ENCODE measurements around the gene NMUR2.

Gene NMUR2

GRCh38 chr5:152397581-152397980 lies 7.5 kb downstream of the NMUR2 start:
- Histone ChIP-seq H3K9me2 (replicated peaks; ENCODE audit: insufficient read depth, low read length) (no peaks in the 10 kb centered on the region), H3K27me3 (replicated peaks; ENCODE audit: insufficient read depth, low read length) (peaks cover 69% of the 10 kb centered on the region), H2AFZ (ENCODE audit: low read length) (no peak overlapping the region), H4K20me1 (ENCODE audit: insufficient read depth, low read length) (no peaks in the 10 kb centered on the region), H3F3A (ENCODE audit: insufficient read depth, low read length) (no peaks in the 10 kb centered on the region), H3K36me3 (replicated peaks; ENCODE audit: insufficient read depth, low read length) (no peaks in the 10 kb centered on the region), H3K27ac (ENCODE audit: low read length) (no peak overlapping the region), H3K79me2 (ENCODE audit: low read length) (no peaks in the 10 kb centered on the region), H3K4me3 (ENCODE audit: low read length) (no peak overlapping the region), H3K4me1 (ENCODE audit: low read length) (no peaks in the 10 kb centered on the region), H3K9me3 (replicated peaks; ENCODE audit: insufficient read depth, low read length) (no peaks in the 10 kb centered on the region), H3K4me2 (ENCODE audit: low read depth, low read length) (peak overlapping the region; percentile 37; the same call in 1 of the 2 replicates), H3K9ac (ENCODE audit: low read length) (no peak overlapping the region)
- peak; percentile 76 for DNase-seq
- TF ChIP-seq EZH2phosphoT487 (IDR thresholded peaks at IDR 0.05; ENCODE audit: low read length), result peak; percentile 75; the same call in 1 of the 2 replicates
- TF ChIP-seq, protein P1, sequence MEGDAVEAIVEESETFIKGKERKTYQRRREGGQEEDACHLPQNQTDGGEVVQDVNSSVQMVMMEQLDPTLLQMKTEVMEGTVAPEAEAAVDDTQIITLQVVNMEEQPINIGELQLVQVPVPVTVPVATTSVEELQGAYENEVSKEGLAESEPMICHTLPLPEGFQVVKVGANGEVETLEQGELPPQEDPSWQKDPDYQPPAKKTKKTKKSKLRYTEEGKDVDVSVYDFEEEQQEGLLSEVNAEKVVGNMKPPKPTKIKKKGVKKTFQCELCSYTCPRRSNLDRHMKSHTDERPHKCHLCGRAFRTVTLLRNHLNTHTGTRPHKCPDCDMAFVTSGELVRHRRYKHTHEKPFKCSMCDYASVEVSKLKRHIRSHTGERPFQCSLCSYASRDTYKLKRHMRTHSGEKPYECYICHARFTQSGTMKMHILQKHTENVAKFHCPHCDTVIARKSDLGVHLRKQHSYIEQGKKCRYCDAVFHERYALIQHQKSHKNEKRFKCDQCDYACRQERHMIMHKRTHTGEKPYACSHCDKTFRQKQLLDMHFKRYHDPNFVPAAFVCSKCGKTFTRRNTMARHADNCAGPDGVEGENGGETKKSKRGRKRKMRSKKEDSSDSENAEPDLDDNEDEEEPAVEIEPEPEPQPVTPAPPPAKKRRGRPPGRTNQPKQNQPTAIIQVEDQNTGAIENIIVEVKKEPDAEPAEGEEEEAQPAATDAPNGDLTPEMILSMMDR (IDR thresholded peaks at IDR 0.05; ENCODE audit: low read length), result no peak

DNA sequence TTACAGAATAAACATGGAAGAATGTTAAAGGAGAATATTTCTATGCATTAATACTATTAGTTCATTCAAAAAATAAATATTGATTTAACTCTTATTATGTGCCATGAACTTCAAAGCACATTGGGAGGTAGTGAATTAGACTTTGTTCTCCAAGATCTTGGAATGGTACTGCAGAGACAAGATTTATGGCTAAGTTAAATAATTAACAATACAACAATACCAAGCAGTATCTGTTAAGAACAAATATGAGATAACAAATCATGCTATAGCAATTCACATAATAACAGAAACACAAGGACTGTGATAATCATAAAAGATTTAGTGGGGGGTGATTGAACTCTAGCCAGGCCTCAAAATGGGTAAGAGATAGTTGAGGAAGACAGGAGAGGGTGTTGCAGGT lies 11.6 kb downstream of the NMUR2 start:
- Histone ChIP-seq H3K4me3 (ENCODE audit: low read length) (no peak overlapping the region), H3K4me1 (ENCODE audit: low read length) (no peaks in the 10 kb centered on the region), H3K9me3 (replicated peaks; ENCODE audit: insufficient read depth, low read length) (no peaks in the 10 kb centered on the region), H3K27me3 (replicated peaks; ENCODE audit: insufficient read depth, low read length) (peaks cover 49% of the 10 kb centered on the region), H3K4me2 (ENCODE audit: low read depth, low read length) (no peak overlapping the region), H3K9me2 (replicated peaks; ENCODE audit: insufficient read depth, low read length) (no peaks in the 10 kb centered on the region), H4K20me1 (ENCODE audit: insufficient read depth, low read length) (no peaks in the 10 kb centered on the region), H3K36me3 (replicated peaks; ENCODE audit: insufficient read depth, low read length) (no peaks in the 10 kb centered on the region), H3F3A (ENCODE audit: insufficient read depth, low read length) (no peaks in the 10 kb centered on the region), H3K79me2 (ENCODE audit: low read length) (no peaks in the 10 kb centered on the region), H3K27ac (ENCODE audit: low read length) (no peak overlapping the region), H3K9ac (ENCODE audit: low read length) (no peak overlapping the region), H2AFZ (ENCODE audit: low read length) (no peak overlapping the region)
- DNase-seq, result no peak
- TF ChIP-seq EZH2phosphoT487 (IDR thresholded peaks at IDR 0.05; ENCODE audit: low read length) (no peak), EZH2 (optimal IDR thresholded peaks at IDR 0.05; ENCODE audit: low read depth, low read length) (no peak)
- TF ChIP-seq, protein P1 (IDR thresholded peaks at IDR 0.05; ENCODE audit: low read length), result no peak

DNA sequence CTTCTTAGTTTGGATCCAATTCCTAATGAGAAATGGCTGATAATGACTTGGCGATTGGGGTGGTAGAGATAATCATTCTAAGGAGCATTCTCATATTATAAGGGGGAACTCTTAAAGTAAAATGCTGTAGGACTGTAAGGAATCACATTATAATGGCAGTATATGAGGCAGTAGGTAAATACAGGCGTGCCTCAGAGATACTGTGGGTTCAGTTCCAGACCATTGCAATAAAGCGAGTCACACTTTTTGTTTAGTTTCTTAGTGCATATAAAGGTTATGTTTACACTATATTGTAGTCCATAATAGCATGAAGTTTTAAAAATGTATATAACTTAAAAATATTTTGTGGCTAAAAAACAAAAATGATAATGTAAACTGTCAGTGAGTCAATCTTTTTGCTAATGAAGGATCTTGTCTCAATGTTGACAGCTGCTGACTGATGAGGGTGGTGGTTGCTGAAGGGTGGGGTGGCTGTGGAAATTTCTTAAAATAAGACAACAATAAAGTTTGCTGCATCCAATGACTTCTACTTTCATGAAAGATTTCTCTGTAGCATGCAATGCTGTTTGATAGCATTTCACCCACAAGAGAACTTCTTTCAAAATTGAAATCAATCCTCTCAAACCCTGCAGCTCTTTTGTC lies 15.8 kb downstream of the NMUR2 start:
- Histone ChIP-seq H3K4me1 (ENCODE audit: low read length) (no peaks in the 10 kb centered on the region), H3K27ac (ENCODE audit: low read length) (no peak overlapping the region), H3K9ac (ENCODE audit: low read length) (no peak overlapping the region), H3K36me3 (replicated peaks; ENCODE audit: insufficient read depth, low read length) (no peaks in the 10 kb centered on the region), H3F3A (ENCODE audit: insufficient read depth, low read length) (no peaks in the 10 kb centered on the region), H3K4me3 (ENCODE audit: low read length) (no peak overlapping the region), H4K20me1 (ENCODE audit: insufficient read depth, low read length) (no peaks in the 10 kb centered on the region), H3K27me3 (replicated peaks; ENCODE audit: insufficient read depth, low read length) (peaks cover 17% of the 10 kb centered on the region; the same call in 1 of the 2 replicates), H2AFZ (ENCODE audit: low read length) (no peak overlapping the region), H3K79me2 (ENCODE audit: low read length) (no peaks in the 10 kb centered on the region), H3K4me2 (ENCODE audit: low read depth, low read length) (no peak overlapping the region), H3K9me2 (replicated peaks; ENCODE audit: insufficient read depth, low read length) (no peaks in the 10 kb centered on the region), H3K9me3 (replicated peaks; ENCODE audit: insufficient read depth, low read length) (no peaks in the 10 kb centered on the region)
- DNase-seq, result no peak
- no peak for TF ChIP-seq EZH2 (optimal IDR thresholded peaks at IDR 0.05; ENCODE audit: low read depth, low read length)
- TF ChIP-seq, protein P1 (IDR thresholded peaks at IDR 0.05; ENCODE audit: low read length), result no peak
- TF ChIP-seq EZH2phosphoT487 (IDR thresholded peaks at IDR 0.05; ENCODE audit: low read length), result no peak

Data from MM.1S (cell line).